Neuronal stem cell (in vitro differentiated cells): Measurements from ENCODE around the gene KAZN.

Experiments
- DNase-seq: peaks from one replicate; pipeline ENCODE4 v3.0.0-alpha.2; 2013; ENCODE audit warnings: low spot score
- H2AFZ ChIP-seq: one replicate; pipeline ENCODE4 v1.6.1; 2013; ENCODE audit warnings: mild to moderate bottlenecking, low read length, inconsistent platforms
- H2AK5ac ChIP-seq: 2 replicates; pipeline ENCODE4 v1.6.1; 2013; ENCODE audit warnings: low read depth, mild to moderate bottlenecking, inconsistent platforms, low read length, moderate library complexity, mixed read lengths
- H2BK120ac ChIP-seq: 2 replicates; pipeline ENCODE4 v1.6.1; 2013; ENCODE audit warnings: low read depth, mild to moderate bottlenecking, inconsistent platforms, low read length, moderate library complexity, mixed read lengths
- H2BK12ac ChIP-seq: one replicate; pipeline ENCODE4 v1.6.1; 2013; ENCODE audit warnings: low read length, inconsistent platforms
- H2BK15ac ChIP-seq: 2 replicates; pipeline ENCODE4 v1.6.1; 2013; ENCODE audit warnings: mild to moderate bottlenecking, low read length, inconsistent platforms, mixed read lengths
- H2BK5ac ChIP-seq: one replicate; pipeline ENCODE4 v1.6.1; 2013; ENCODE audit warnings: inconsistent platforms, mild to moderate bottlenecking, low read length, moderate library complexity
- H3K14ac ChIP-seq: one replicate; pipeline ENCODE4 v1.6.1; 2013; ENCODE audit warnings: low read length, inconsistent platforms
- H3K18ac ChIP-seq: 2 replicates; pipeline ENCODE4 v1.6.1; 2013; ENCODE audit warnings: low read length, inconsistent platforms
- H3K23ac ChIP-seq: 2 replicates; pipeline ENCODE4 v1.6.1; 2013; ENCODE audit warnings: low read depth, mild to moderate bottlenecking, mixed read lengths, low read length, inconsistent platforms; ENCODE audit not compliant: poor library complexity
- H3K27ac ChIP-seq: replicated peaks from 3 replicates; pipeline ENCODE4 v1.5.1; 2013; ENCODE audit warnings: low read length, inconsistent platforms
- H3K27me3 ChIP-seq, 3 experiments: 2 replicates each; pipeline ENCODE4 v1.6.1; 2013; ENCODE audit warnings: low read length in 3 of 3, mild to moderate bottlenecking in 2 of 3, inconsistent platforms in 1 of 3, low read depth in 1 of 3, mixed read lengths in 1 of 3, moderate library complexity in 1 of 3; ENCODE audit not compliant: control insufficient read depth in 3 of 3, insufficient read depth in 3 of 3
- H3K36me3 ChIP-seq, 2 donors: replicated peaks in 1 of 2; 2 replicates each; pipeline ENCODE4 v1.6.1; 2013; ENCODE audit warnings: low read length in 2 of 2; ENCODE audit not compliant: control insufficient read depth in 2 of 2, insufficient read depth in 2 of 2
- H3K4ac ChIP-seq: 2 replicates; pipeline ENCODE4 v1.6.1; 2013; ENCODE audit warnings: inconsistent platforms, mild to moderate bottlenecking, low read length, moderate library complexity
- H3K4me1 ChIP-seq, 2 donors: 1 replicate in 1 of 2; 2 replicates in 1 of 2; pipeline ENCODE4 v1.6.1; 2013; ENCODE audit warnings: low read length in 2 of 2, low read depth in 1 of 2; ENCODE audit not compliant: control insufficient read depth in 2 of 2, insufficient read depth in 1 of 2
- H3K4me2 ChIP-seq: one replicate; pipeline ENCODE4 v1.6.1; 2013; ENCODE audit warnings: mild to moderate bottlenecking, low read length, inconsistent platforms; ENCODE audit not compliant: insufficient read depth, poor library complexity, severe bottlenecking
- H3K4me3 ChIP-seq, 2 donors: 2 replicates each; pipeline ENCODE4 v1.5.1; 2013; ENCODE audit warnings: low read length in 2 of 2, mild to moderate bottlenecking in 2 of 2, inconsistent platforms in 1 of 2, moderate library complexity in 1 of 2
- H3K79me1 ChIP-seq: one replicate; pipeline ENCODE4 v1.6.1; 2013; ENCODE audit warnings: low read depth, mild to moderate bottlenecking, inconsistent platforms, low read length, moderate library complexity
- H3K9ac ChIP-seq: one replicate; pipeline ENCODE4 v1.6.1; 2013; ENCODE audit warnings: mild to moderate bottlenecking, low read depth, low read length, inconsistent platforms; ENCODE audit not compliant: poor library complexity
- H3K9me3 ChIP-seq, 2 donors: replicated peaks in 1 of 2; 2 replicates each; pipeline versions ENCODE3 to v1.6.1; 2013; ENCODE audit warnings: low read length in 2 of 2, mild to moderate bottlenecking in 2 of 2, inconsistent platforms in 1 of 2, low read depth in 1 of 2, mixed read lengths in 1 of 2, moderate library complexity in 1 of 2; ENCODE audit not compliant: control insufficient read depth in 2 of 2, insufficient read depth in 1 of 2
- H4K8ac ChIP-seq: one replicate; pipeline ENCODE4 v1.6.1; 2013; ENCODE audit warnings: low read depth, mild to moderate bottlenecking, inconsistent platforms, low read length, moderate library complexity
- H4K91ac ChIP-seq: one replicate; pipeline ENCODE4 v1.6.1; 2013; ENCODE audit warnings: low read length, low read depth, mild to moderate bottlenecking, inconsistent platforms; ENCODE audit not compliant: poor library complexity
- WGBS, 2 donors: extraction: QIAGEN DNeasy Blood & Tissue Kit; methylation state at CpG; one replicate each; pipeline ENCODE4 v1.1.7; 2013; ENCODE audit warnings: missing lambda C conversion rate in 2 of 2, mixed read lengths in 1 of 2; ENCODE audit not compliant: insufficient read length in 2 of 2, insufficient replicate concordance in 1 of 2; ENCODE audit errors: extremely low coverage in 2 of 2; 5-methylcytosine and 5-hydroxymethylcytosine counted together

The KAZN gene

GRCh38 chr1:14597343-14598006, 1.0 kb upstream of the KAZN start:
- Histone ChIP-seq H4K91ac (no peak overlapping the region), H2BK15ac (peak overlapping the region; percentile 93), H3K4me1 (peaks cover 27 to 31% of the 10 kb centered on the region in 2 donors), H2AK5ac (peak overlapping the region; percentile 77), H3K4me3 (peak overlapping the region; percentile 61 to 92), H2AFZ (peak overlapping the region; percentile 88), H4K8ac (no peak overlapping the region), H2BK12ac (no peak overlapping the region), H3K4me2 (peak overlapping the region; percentile 86), H3K14ac (no peak overlapping the region), H3K9ac (peak overlapping the region; percentile 86), H3K36me3 (peaks cover 0 to 3% of the 10 kb centered on the region in 2 donors), H3K18ac (peak overlapping the region; percentile 98), H3K23ac (no peak overlapping the region), H3K9me3 (no peaks in the 10 kb centered on the region), H2BK120ac (peak overlapping the region; percentile 75), H3K27ac (peak overlapping the region; percentile 71), H3K4ac (no peak overlapping the region), H2BK5ac (peak overlapping the region; percentile 97), H3K79me1 (no peaks in the 10 kb centered on the region), H3K27me3 (no peaks in the 10 kb centered on the region)
- WGBS, 2 donors: no CpG with 5 or more reads among the region's 10 CpGs
- peak; percentile 39 for DNase-seq

- WGBS, 2 donors: no CpG with 5 or more reads among the region's 26 CpGs
- no peak for DNase-seq
Observed at GRCh38 chr1:14598007-14598497, 433 bp upstream of the KAZN start.

GRCh38 chr1:14599183-14599791, 802 bp downstream of the KAZN start:
- Histone ChIP-seq H4K8ac (no peak overlapping the region), H2BK12ac (no peak overlapping the region), H3K4me1 (peaks cover 31 to 40% of the 10 kb centered on the region in 2 donors), H3K4me2 (peak overlapping the region; percentile 86), H3K9me3 (no peaks in the 10 kb centered on the region), H2BK5ac (peak overlapping the region; percentile 97), H3K79me1 (no peaks in the 10 kb centered on the region), H4K91ac (no peak overlapping the region), H3K18ac (peak overlapping the region; percentile 98), H3K27me3 (no peaks in the 10 kb centered on the region), H3K4ac (no peak overlapping the region), H3K23ac (no peak overlapping the region), H3K27ac (peak overlapping the region; percentile 71), H3K36me3 (peaks cover 0 to 19% of the 10 kb centered on the region in 2 donors), H2AK5ac (no peak overlapping the region), H3K4me3 (peak overlapping the region; percentile 61 to 92), H3K14ac (no peak overlapping the region), H2AFZ (peak overlapping the region; percentile 88), H2BK120ac (no peak overlapping the region), H2BK15ac (peak overlapping the region; percentile 78), H3K9ac (peak overlapping the region; percentile 78)
- peak; percentile 48 for DNase-seq
- no CpG with 5 or more reads among the region's 43 CpGs for WGBS, 2 donors

More at GRCh38 chr1:14598007-14598497, 433 bp upstream of the KAZN start:
- H2BK15ac ChIP-seq: peak overlapping the region; percentile 93
- peak overlapping the region; percentile 86 for H3K4me2 ChIP-seq
- no peak overlapping the region for H3K14ac ChIP-seq
- no peak overlapping the region for H4K91ac ChIP-seq
- H3K4me1 ChIP-seq: peaks cover 27 to 32% of the 10 kb centered on the region in 2 donors
- no peaks in the 10 kb centered on the region for H3K79me1 ChIP-seq
- peak overlapping the region; percentile 97 for H2BK5ac ChIP-seq
- no peaks in the 10 kb centered on the region for H3K27me3 ChIP-seq
- H2AFZ ChIP-seq: peak overlapping the region; percentile 88
- no peaks in the 10 kb centered on the region for H3K9me3 ChIP-seq
- H3K27ac ChIP-seq: peak overlapping the region; percentile 71
- no peak overlapping the region for H4K8ac ChIP-seq
- H3K4me3 ChIP-seq: peak overlapping the region; percentile 61 to 92
- H3K4ac ChIP-seq: no peak overlapping the region
- peak overlapping the region; percentile 50 for H3K23ac ChIP-seq
- peak overlapping the region; percentile 75 for H2BK120ac ChIP-seq
- H3K18ac ChIP-seq: peak overlapping the region; percentile 98
- no peak overlapping the region for H2BK12ac ChIP-seq
- H3K36me3 ChIP-seq: peaks cover 0 to 7% of the 10 kb centered on the region in 2 donors
- H2AK5ac ChIP-seq: peak overlapping the region; percentile 77
- H3K9ac ChIP-seq: peak overlapping the region; percentile 86

- Histone ChIP-seq H4K91ac (no peak overlapping the region), H2BK12ac (no peak overlapping the region), H3K4me2 (peak overlapping the region; percentile 86), H3K36me3 (peaks cover 0 to 23% of the 10 kb centered on the region in 2 donors), H2AFZ (peak overlapping the region; percentile 88), H3K18ac (no peak overlapping the region), H3K27ac (no peak overlapping the region), H3K9ac (no peak overlapping the region), H2BK5ac (no peak overlapping the region), H3K23ac (no peak overlapping the region), H3K14ac (no peak overlapping the region), H2BK15ac (no peak overlapping the region), H3K4ac (no peak overlapping the region), H3K4me3 (peak overlapping the region; percentile 61 to 92), H3K27me3 (no peaks in the 10 kb centered on the region), H3K79me1 (no peaks in the 10 kb centered on the region), H4K8ac (no peak overlapping the region), H2AK5ac (no peak overlapping the region), H3K9me3 (no peaks in the 10 kb centered on the region), H2BK120ac (no peak overlapping the region), H3K4me1 (peaks cover 36 to 46% of the 10 kb centered on the region in 2 donors)
- no CpG with 5 or more reads among the region's 6 CpGs for WGBS, 2 donors
- DNase-seq: no peak
Observed at GRCh38 chr1:14599800-14600199, 1.3 kb downstream of the KAZN start.
